Sciatic nerve (tissue), 2 donors: ENCODE results near the gene PKN1. TPM values are rescaled to one million over a fixed set of nuclear protein-coding genes. Genes with fewer than 3 reads are reported as not detected.

ENCODE experiments used
- ATAC-seq: fragments of 200-7000 bp; cut with Tn5 transposase; one replicate; pipeline ENCODE4 v1.9.1; 2020; ENCODE audit warnings: mild to moderate bottlenecking, moderate library complexity
- DNase-seq: peaks from one replicate; pipeline ENCODE4 v3.0.0-alpha.2; 2020; ENCODE audit warnings: low spot score
- intact Hi-C: fragments of 100-400 bp; cut with DNase I; formaldehyde crosslinking; loops from one replicate; pipeline ENCODE4 v1.14.2; 2022
- total RNA-seq: library from RNA; stranded (reverse); fragmentation: NEBNext Ultra II Directional; extraction: Animal tissue kit (Norgen Biotek cat#: 25700); gene quantifications from one replicate; pipeline ENCODE4 v1.2.1, GENCODE V29; 2021
- donor health status: DM: no; HTN: no; CAD: no.
- donor health status: DM: no; HTN: no; CAD: no.

PKN1 gene
- total RNA-seq, 1 donor from 2014 or later = 116 TPM

- ATAC-seq (peak; percentile 99), DNase-seq (peak; percentile 98)
- intact Hi-C loops = no loop called here
These were observed 13.8 kb upstream of the PKN1 start, which contains the start of gene DDX39A for GRCh38 chr19:14419106-14419813. TSS of gene DDX39A (minus strand) at chr19:14419341. CDS start at chr19:14413220, 6,121 bp downstream.

DNA sequence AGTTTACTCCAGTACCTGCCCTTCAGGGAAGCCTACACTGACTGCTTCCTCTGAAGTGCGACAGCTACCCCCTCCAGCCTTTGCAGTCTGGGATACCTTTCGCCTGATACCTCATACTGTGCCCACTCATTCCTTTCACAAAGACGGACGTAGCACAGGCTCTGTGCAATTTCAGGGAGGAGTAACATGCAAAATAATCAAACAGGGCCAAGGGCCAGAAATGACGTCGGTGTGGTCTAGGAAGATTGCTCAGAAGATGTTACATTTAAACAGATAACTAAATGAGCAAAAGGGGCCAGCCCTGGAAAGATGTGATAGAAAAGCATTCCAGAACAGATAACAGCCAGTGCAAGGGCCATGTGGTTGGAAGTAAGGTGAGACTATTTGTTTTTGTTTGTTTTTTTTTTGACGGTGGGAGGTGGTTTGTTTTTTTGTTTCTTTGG, 7.4 kb upstream of the PKN1 start:
- intact Hi-C loops = no loop called here
- DNase-seq (no peak), ATAC-seq (no peak)

GRCh38 chr19:14427461-14427860, 5.6 kb upstream of the PKN1 start:
- ATAC-seq (no peak), DNase-seq (no peak)
- intact Hi-C loops = no loop called here

DNA sequence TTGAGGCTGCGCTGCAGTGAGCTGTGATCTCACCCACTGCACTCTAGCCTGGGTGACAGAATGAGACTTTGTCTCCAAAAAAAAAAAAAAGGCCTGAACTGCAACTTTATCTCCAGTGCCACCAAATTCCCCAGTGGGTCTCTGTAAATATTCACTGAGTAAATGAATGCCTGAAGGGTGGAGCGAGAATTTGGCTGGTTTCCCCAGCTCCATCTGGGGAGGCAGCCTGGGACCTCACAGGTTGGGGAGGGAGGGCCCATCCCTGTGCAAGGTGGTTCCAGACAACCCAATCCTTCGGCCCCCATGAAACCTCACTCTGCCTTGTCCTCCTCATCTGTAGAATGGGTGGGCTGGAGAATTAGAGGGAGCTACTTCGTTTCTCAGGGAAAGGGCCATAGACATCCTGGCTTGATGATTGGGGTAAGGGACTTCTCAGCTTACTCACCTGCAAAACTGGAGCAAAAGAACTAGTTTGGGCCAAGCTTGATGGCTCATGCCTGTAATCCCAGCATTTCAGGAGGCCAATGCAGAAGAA, 4.2 kb upstream of the PKN1 start:
- no peak for ATAC-seq
- DNase-seq = no peak
- intact Hi-C loops = no loop called here

DNA sequence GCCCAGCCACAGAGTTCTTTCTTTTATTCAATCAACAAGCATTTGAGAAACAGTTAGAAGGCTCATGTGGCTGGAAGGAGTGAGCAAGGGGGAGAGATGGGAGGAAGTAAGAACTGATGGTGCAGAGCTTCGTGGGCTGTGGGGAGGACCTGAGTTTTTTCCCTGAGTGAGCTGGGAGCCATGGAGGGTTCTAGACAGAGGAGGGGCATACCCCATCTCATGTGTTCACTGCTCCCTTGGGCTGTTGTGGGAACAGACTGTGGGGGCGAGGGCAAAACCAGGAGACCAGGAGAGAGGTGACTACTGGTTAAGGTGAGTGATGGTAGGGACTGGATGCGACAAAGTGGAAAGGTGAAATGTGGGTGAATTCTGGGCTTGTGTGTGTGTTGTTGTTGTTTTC, 2.4 kb upstream of the PKN1 start:
- DNase-seq (no peak), ATAC-seq (no peak)
- intact Hi-C loops = no loop called here

DNA sequence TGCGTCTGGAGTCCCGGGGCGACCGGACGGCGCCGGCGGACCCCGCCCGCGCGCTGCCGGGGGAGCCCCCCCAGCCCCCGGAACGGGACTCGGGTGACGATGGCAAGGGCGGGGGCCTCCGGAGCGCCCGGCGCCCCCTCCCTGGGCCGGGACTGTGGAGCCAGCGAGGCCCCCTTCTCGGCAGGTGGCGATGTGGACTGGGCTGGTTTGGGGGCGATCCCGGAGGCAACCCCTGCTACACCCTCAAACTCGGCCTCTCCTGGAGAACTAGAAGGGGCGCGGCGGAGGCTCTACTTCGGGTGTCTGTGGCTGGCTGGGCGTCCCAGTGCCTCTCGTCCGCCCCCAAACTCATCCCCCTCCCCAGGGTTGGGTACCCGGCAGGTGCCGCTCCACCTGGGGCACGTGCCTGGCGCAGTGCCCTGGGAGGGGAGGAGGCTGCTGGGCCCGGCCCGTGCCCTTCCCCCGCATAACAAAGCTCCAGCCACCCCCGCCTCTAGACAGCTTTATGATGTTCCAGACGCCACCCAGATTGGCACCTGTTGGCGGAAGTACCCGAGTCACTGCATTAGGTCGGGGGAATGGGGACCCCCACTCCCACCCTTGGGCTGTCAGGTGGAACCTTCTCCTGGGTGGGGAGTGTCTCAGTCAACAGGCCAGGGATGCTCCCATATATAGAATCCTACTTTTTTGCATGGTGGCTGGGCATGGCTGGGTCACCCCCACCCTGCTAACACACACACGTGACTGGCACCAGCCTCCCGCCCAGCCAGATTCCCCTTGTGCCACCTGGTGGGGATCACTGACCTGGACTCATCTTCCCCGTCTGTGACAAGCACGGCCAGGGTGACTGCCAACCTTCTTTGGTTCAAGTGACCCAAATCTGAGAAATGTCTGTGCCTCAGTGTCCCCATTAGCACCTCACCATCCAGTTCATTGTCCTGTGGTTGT, 722 bp downstream of the PKN1 start:
- ATAC-seq (peak; percentile 41), DNase-seq (no peak)
- intact Hi-C loops = no loop called here

GRCh38 chr19:14434543-14435319, 1.6 kb downstream of the PKN1 start:
- intact Hi-C loops = no loop called here
- DNase-seq = no peak

GRCh38 chr19:14435320-14436050, 2.4 kb downstream of the PKN1 start:
- no peak for DNase-seq
- ATAC-seq = no peak
- intact Hi-C loops = no loop called here

More at GRCh38 chr19:14434543-14435319, 1.6 kb downstream of the PKN1 start:
- ATAC-seq = peak; percentile 70

DNA sequence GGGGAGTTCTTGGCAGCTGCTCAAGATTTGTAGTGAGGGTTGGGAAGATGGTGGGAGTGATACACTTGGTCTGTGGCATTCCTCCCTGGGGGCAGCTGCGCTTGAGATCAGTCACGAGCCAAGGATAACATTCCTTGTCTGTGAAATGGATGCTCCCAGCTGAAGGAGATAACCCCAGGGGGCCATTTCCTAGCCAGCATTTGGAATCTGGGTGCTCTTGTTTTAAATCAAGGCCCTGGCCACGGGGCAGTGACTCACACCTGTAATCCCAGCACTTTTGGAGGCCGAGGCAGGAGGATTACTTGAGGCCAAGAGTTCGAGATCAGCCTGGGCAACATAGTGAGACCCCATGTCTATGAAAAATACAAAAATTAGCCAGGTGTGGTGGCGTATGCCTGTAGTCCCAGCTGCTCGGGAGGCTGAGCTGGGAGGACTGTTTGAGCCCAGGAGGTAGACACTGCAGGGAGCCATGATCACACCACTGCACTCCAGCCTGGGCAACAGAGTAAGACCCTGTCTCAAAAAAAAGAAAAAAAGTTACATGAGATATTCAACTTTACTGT, 4.6 kb downstream of the PKN1 start:
- no peak for ATAC-seq
- no peak for DNase-seq
- intact Hi-C loops = no loop called here

DNA sequence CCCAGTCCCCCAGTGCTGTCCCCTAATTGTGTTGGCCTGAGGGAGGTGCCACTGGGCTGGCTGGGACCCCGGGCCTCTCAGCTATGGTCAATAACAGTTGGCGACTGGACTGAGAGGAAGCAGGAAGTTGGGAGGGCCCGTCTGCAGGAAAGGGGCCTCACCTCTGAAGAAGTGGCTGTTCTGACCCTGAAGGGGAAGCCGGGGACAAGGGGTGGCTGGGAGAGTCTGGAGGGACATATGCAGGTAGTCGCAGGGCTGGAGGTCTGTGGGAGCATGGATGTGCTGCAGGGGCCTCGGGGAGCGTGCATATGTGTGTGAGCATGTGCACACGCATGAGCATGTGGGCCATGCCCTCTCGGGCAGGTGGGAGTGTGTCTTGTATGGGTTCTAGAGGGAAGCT, 5.9 kb downstream of the PKN1 start:
- intact Hi-C loops = no loop called here
- ATAC-seq (no peak), DNase-seq (no peak)

- ATAC-seq (peak; percentile 69), DNase-seq (peak; percentile 79)
- intact Hi-C loops = no loop called here
These were observed 6.9 kb downstream of the PKN1 start for GRCh38 chr19:14440049-14440448.

GRCh38 chr19:14441041-14441938, 8.2 kb downstream of the PKN1 start:
- intact Hi-C loops = no loop called here
- peak; percentile 61 for ATAC-seq
- DNase-seq = no peak

GRCh38 chr19:14442891-14443631, 10.0 kb downstream of the PKN1 start:
- ATAC-seq (no peak), DNase-seq (no peak)
- intact Hi-C loops = no loop called here

- intact Hi-C loops = no loop called here
- DNase-seq (no peak), ATAC-seq (no peak)
These were observed 10.6 kb downstream of the PKN1 start for GRCh38 chr19:14443632-14444216.

DNA sequence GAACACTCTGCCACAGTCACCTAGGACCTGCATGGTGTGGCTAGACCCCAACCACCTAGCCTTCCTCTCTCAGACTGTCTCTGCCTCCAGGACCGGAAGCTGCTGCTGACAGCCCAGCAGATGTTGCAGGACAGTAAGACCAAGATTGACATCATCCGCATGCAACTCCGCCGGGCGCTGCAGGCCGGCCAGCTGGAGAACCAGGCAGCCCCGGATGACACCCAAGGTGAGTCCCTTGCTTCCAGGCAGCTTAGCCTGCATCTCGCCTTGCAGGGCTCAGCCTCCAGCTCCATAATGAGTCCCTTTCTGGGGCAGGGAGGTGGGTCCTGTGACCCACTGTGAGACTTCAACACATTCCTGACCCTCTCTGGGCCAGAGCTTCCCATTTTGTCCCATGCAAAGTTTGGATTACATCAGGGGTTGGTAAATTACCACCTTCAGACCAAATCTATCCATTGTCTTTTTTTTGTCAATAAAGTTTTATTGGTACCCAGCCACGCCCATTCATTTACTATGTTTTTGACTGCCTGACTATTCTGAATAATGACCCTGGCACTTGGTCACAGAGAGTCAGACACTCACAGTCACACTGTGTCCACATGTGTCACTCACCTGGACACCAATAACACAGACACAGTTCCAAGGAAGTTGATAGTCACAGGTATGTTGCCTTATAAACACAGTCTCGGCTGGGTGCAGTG, 13.4 kb downstream of the PKN1 start:
- no peak for DNase-seq
- intact Hi-C loops = no loop called here
- ATAC-seq = no peak

DNA sequence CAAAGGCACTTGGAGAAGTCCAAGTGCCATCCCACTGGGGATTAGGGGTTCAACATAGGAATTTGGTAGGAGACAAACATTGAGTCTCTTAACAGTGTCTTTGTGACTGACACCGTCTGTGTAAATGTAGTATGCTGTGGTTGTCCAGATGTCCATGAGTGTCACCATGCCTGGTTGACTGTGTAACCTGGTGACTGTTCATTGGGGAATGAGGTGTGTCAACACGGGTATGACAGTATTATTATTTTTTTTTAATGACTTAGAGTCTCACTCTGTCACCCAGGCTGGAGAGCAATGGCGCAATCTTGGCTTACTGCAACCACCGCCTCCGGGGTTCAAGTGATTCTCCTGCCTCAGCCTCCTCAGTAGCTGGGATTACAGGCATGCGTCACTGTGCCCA, 16.2 kb downstream of the PKN1 start:
- intact Hi-C loops = no loop called here
- no peak for ATAC-seq
- no peak for DNase-seq
